Stimulated activated CD4-positive, alpha-beta T cell treated with anti-CD3 and anti-CD28 coated beads, Interleukin-4, amount 100 ng/mL, for 48 hours (primary cell): Measurements from ENCODE around the gene RNF141.

Experiments used
- DNase-seq, 2 donors: peaks; one replicate each; pipeline ENCODE4 v3.0.0-alpha.2; 2020; ENCODE audit warnings: low read depth in 2 of 2

RNF141 gene

DNA sequence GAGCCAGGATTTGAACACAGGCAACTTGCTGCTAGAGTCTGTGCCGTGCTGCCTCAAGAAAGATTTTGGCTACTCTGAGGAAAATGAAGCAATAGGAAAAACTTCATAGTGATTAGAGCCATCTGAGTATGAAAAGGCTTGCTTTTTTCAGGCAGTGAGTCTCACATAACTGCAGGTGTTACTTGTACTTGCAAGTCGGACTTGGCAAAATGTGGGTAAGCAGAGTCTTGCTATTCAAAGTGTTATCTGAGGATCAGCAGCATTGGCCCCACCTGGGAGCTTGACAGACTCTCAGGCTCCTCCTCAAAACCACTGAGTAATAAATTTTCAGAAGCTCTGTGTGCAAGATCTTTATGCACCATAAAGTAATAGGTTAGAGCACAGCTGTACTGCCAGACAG lies 18.1 kb downstream of the RNF141 start:
- DNase-seq = no peak

DNA sequence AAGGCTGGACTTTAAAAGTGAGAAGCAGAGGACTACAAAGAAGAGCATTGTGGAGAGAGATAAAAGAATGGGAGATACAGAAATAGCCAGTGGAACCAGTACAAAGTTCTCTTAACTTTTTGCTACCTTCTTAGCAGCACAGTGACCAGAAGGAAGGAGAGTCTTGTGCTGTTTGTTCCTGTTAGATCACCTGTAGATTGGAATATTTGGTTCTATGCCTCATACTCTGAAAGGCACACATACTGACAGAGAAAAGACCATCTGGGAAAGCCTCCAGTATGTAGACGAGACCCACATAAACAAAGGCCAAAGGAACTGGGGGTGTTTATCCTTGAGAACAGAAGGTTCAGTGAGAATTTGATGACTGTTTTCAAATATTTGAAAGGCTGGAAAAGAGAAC lies 18.7 kb downstream of the RNF141 start:
- DNase-seq = no peak

DNA sequence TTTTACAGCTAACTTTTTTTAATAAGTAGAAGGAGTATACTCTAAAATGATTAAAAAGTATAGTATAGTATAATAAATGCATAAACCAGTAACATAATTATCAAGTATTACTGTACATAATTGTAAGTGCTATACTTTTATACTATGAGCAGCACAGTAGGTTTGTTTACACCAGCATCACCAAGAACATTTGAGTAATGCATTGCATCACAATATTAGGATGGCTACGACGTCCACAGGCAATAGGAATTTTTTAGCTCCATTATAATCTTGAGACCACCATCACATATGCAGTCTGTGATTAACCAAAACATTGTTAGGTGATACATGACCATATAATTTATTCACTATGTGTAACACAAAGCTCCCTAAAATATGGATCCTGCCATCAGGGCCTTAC lies 20.4 kb downstream of the RNF141 start:
- no peak for DNase-seq

DNA sequence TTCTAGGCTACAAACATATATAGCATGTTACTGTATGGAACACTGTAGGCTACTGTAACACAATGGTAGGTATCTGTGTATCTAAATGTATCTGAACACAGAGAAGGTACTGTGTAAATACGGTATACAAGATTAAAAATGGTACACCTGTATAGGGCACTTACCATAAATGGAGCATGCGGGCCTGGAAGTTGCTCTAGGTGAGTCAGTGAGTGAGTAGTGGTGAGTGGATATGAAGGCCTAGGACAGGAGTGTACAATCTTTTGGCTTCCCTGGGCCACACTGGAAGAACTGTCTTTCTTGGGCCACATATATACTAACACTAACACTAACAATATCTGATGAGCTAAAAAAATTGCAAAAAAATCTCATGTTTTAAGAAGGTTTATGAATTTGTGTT lies 21.4 kb downstream of the RNF141 start:
- DNase-seq = no peak

DNA sequence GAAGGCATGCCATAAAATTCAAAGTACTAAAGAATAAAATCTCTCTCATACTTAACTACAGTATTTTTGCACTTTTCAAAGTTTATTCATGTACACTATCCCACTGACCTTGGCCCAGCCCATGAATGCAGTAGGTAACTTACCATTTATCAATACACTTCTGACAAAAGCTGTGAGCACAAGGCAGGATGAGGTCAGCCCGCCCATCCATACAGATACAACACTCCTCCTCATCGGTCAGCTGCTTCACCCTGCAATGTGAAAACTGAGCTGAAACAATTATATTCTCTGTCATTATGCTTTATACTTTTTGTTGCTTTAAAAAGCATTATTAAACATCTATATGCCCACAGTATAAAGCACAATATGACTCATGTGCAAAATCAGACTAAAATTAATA lies 22.1 kb downstream of the RNF141 start:
- no peak for DNase-seq

DNA sequence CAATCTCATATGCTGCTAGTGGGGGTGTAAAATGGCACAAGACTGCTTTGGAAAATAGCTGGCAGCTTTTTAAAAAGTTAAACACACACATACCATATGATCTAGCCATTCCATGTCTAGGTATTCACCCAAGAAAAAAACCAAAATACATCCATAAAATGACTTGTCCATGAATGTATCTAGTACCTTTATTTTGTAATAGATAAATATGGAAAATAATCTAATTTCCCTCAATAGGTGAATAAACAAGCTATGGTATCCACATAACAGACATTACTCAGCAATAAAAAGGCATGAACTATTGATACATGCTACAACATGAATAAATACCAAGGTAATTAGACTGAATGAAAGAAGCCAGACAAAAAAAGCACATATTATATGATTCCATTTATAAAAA lies 22.9 kb downstream of the RNF141 start:
- DNase-seq = no peak

DNA sequence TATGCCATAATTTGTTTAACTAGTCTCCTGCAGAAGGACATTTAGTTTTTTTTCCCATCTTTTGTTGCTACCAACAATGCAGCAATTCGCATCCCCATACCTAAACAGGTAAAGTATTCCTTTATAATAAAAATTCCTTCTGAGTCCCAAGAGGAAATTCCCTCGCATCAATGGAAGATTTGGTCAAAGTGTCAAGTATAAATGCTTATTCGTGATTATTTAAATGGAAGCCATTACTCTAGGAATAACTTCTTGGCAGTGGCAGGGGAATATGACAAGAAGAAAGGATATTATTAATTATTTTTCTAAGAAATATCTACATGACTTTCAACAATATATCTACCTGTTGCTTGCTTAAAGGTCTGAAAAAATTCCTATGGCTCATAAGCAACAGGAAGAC lies 25.6 kb downstream of the RNF141 start:
- DNase-seq = no peak

DNA sequence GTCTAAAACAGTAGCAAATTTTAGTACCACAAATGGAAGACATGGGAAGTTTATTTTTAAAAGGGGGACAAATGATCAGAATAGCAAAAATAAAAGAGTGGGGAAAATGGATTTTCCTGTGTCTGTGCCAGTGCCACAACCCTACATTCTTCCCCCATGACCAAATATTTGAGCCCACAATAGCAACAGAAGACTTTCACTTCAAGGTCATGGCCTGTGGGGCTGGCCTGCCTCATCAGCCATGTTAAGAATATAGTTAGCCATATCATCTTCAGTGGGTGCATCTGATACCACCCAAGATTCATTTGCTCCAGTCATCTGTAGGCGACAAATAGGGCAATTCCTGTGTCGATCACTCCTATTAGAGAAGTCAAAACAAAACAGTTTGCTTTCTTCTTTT lies 26.3 kb downstream of the RNF141 start:
- no peak for DNase-seq

DNA sequence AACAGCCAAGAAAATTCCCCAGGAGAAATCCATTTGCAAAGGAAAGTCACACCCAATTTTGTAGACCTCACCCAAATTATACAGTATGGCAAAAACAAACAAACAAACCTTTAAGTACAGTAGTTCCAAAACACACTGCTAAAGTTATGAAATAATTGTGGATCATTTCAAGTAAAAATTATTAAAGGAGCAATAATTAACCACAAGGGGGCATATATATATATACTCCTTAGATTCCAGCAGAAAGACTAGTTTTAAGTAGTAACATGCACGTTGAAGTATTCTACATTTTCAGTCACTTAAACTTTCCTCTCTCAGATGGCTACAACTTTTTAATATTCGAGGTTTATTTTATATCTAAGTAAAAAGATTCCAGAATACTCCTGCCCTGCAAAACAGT lies 26.8 kb downstream of the RNF141 start:
- no peak for DNase-seq

DNA sequence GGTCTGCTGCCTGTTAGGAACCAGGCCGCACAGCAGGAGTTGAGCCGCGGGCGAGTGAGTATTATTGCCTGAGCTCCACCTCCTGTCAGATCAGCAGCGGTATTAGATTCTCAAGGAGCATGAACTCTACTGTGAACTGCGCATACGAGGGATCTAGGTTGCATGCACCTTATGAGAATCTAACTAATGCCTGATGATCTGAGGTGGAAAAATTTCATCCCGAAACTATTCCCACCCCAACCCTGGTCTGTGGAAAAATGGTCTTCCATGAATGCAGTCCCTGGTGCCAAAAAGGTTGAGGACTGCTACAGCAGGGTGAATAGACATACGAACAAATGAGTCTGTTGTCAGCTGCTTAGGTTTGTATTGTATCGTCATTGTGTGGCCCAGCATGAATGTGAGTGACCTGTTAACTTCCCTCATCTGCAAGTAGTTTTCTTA lies 29.8 kb downstream of the RNF141 start:
- DNase-seq = no peak

DNA sequence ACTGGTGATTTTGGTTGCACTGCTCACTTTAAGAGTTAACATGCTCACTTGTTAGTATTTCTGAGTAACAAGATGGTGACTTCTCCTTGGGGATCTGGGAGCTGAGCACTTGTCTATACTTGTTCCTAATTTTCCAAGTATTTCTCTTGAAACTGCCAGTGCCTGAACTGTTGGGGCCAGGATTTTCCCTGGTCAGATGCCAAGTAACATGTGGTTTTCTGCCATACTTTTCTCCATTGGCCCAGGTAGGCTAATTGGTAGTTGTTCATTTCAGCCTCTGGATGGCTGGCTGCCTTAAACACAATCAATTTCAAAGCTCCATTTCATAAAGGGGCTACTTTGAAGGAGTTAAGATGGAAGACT lies 35.0 kb downstream of the RNF141 start:
- no peak for DNase-seq

DNA sequence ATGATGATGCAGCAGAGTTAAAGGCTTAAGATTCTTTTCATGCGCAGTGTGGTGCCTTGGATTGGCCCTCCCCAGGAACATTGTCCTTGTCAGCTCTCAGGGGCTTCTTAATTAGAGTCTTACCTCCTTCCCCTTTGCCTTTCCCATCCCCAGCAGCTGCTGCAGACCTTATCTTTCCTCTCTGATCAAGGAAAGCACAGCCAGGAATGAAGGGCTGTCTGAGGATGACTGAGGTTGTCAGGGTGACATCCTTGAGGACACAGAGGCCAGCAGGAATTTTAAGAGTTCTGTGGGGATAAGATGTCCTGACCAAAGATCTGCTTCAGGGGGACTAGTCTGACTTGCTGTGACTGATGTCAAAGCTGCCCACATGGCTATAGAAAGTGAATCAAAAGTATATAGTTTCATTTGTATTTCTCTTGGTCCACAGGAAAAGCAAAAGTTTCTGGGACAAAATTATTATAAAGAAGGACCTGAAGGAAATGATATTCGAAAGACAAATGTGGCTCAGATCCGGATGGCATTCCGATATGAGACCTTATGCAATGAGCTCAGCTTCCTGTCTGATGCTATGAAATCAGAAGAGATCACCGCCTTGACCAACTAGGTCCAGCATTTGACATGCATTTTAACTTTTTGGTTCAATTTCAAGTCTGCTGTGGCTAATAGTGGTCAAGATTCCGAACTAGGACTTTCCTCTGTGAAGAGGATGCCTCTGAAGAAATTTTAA lies 35.5 kb downstream of the RNF141 start:
- no peak for DNase-seq

DNA sequence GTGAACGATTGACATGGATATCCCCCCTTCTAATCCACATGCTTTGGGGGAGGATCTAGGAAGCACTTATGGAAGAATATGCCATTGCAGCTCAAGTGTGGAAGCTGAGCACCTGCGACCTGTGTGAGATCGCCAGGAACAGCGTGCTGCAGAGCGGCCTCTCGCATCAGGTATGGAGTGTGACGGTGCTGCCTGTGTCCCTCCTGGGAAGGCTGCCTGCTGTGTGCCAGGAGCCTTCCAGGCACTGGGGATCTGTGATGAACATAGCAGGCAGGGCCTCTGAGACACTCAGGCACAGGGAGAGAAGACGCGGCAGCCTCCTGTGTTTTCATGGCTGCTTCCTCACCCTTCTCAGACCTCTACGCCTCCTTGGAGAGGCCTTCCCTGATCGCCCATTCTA lies 36.5 kb downstream of the RNF141 start:
- no peak for DNase-seq

DNA sequence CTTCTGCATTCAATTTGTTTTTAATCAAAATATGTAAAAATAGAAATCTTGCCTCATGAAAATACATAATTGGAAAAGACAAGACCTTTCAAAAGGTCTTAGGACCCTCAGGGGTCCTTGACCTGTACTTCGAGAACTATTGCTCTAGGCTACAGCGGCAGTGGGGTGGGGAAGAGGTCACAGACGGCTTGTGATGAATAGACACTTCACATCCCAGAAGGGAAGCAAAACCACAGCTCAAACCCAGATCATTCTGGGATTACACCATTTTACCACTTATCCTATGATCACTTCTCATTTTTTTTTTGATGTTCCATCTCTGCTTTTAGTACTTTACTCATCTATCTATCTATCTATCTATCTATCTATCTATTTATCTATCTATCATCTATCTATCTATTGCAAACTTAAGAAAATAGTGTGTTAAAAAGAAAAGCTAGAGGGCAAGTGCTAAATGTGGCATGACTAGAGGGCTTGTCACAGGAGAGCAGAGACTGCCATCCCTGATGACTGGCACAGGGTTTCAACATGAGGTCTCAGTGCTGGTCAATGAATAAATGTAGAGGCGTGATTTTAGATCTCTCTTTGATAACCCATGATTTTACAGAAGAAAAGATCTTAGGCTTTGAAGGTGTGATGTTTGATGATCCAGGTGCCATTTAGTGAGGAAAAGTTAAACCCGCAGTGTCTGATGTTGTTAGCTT lies 37.1 kb downstream of the RNF141 start:
- no peak for DNase-seq

DNA sequence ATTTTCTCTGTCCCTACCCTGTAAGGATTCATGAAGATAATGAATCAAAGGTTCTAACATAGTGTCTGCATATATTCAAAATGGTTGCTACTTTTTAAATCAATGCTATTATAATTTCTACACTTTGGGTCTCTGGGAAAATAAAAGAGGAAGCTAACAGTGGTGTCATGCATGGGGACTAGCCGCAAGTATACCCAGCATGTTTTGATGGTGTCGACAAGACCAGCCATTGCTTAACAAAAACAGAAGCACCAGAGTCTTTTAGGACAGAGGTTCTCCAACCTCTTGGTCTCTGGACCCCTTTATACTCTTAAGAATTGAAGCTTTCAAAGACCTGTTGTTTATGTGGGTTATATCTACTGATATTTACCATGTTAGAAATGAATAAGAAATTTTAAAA lies 37.8 kb downstream of the RNF141 start:
- DNase-seq = no peak

DNA sequence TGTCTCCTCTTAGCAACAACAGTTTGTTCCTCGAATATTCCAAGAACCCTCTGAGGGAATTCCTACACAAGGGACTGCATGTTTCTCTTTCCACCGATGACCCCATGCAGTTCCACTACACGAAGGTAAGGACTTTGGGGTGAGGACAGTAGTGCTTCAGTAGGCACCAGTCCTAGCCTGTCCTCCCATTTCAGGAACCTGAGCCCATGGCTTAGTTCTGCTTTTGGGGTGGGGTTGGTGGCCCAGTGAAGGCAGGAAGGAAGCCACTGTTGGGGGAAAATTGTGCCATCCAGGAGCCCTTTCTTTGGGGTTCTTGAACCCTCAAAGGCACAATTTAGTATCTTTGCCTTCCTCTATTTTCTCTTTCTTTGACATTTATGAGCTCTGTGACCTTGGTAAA lies 38.2 kb downstream of the RNF141 start:
- DNase-seq = no peak

DNA sequence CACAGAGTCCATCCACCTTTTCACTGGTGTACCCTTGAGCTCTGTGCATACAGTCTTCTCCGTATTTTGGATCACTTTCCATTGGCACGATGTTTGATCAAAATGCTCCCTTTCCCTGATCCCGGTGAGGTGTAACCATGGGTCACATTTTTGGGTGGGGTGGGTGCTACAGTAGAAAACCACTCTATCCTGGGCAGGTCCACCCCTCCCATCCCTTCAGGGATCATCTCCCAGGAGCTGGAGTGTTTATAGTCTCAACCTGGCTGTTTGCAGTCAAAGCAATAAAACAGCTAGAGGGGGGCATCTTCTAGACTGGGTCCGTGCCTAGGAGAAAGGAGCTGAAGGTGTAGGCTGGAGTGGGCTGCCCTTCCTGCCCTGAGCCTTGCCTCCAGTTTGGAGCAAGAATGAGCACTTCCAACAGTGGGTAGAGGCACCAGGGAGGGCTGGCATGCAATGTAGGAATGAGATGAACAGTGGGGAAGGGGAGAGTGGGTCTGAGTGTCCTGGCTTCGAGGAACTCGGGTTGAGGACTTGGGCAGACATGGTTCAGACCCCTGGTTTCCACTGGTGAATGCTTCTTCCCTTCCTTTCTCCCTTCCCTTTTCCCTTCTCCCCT lies 38.8 kb downstream of the RNF141 start:
- DNase-seq = no peak

DNA sequence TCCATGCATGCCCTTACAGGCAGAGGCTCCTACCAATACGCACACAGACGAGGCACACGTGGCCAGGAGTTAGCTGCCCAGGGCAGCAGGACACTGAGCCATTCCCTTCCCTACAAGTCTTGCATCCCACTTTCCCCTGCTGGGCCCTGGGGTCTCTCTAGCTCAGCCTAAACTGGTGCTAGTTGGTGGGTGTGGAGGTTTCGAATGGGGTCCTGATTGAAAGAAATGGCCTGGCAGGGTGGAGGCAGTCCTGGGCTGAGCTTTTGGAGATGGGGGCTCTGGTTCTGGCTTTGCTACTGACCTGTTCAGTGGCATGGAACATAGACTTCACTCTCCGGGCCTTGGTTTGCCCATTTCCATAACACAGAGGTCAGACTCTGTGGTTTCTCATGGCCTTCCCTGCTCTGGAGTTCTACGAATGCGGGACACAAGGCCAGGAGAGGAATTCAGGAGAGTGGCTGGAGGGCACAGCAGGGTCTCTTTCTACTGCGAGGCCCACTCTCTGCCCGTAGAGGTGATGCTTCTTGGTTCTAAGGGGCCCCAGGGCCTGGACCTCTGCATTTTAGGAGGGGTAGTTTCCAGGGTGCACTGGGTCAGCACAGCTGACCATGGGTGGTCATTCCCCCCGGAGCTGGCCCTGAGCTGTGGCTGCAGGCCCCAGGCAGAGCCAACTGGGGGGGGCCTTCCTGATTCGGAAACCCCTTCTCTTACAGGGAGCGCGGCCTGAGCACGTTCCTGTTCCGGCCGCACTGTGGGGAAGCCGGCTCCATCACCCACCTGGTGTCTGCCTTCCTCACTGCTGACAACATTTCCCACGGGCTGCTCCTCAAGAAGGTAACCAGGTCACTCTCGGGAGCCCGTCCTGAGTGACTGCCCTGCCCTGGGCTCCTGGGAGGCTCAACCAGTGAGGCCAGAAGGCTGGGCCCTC lies 40.0 kb downstream of the RNF141 start:
- no peak for DNase-seq

DNA sequence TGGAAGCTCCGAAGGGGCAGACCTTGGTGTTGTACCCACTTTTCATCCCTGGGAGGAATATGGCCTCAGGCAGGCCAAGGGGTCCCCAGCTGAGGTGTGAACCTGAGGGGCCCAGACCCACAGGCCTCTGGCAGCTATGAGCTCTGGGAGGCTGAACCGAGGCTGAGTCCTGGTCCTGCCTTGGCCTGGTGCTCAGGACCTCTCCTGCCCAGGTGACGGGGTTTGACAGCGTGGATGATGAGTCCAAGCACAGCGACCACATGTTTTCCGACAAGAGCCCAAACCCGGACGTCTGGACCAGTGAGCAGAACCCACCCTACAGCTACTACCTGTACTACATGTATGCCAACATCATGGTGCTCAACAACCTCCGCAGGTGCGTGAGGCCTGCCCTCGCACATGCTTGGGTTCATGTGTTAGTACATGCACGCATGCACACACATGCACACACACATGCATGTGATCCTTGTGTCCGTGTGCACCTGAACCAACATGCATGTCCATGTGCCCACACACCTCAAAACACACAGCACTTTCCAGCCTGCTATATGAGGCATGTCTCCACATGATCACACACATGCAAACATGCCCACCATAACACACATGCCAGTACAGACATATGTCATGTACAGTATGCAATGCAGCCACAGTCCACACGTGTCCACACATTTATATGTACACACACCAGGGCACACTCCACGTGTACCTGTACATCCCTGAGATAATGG lies 40.9 kb downstream of the RNF141 start:
- no peak for DNase-seq

DNA sequence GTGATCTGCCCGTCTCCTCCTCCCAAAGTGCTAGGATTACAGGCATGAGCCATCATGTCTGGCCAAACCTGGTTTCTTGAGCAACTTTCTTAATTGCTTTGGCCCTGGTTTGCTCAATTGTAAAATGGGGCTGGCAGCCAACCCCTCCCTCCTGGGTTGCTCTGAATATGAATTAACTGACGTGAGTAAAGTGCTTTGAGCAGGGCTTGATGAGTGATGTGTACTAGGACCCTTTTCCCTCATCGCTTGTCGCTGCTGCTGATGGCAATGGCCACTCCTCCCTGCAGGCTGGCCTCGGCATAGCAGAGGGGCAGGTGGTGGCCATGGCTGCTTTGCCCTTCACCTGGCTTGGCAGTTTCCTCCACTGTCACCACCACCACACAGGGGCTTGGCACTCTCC lies 41.5 kb downstream of the RNF141 start:
- no peak for DNase-seq

DNA sequence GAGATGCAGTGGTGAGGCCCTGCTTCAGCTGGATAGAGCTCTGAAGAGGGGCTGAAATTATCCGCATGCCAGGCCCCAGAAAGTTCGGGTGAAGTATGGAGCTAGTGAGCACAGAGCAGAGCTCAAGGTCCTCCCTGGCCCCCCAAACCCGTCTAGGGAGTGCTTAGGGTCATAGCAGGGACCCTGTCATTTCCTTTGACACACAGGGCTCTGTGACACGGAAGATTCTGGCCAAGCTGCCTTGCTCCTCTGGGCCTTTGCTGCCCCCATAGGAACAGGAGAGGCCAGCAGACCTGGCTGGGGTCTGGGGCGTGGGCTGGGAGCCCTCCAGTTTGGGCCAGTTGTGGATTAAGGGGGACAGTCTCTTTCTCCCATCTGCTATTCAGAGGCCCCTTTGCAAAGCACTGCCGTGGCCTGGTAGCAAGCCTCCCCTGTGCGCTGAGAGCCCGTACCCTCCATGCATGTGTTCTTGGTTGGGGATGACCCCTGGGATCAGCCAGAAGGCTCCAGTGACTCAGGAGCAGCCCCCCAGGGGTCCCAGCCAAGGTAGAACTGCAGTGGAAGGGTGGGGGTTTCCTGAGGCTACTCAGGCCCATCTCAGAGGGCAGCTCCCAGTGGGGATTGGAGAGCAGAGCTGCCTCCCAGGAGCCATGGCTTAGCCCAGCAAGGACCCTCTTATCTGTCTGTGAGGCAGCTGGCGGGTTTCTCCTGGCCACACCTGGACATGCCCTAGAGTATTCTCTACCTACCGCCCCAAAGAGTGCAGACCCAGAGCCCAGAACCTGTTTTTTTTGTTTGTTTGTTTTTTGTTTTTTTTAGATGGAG lies 42.3 kb downstream of the RNF141 start:
- DNase-seq = no peak
